HG03565 (cell line): Measurements from ENCODE around the gene NLGN1.

ENCODE experiments used
- ATAC-seq: cut with Tn5 transposase; IDR thresholded peaks from one replicate; pipeline ENCODE4 v1.9.1; 2021; ENCODE audit warnings: mild to moderate bottlenecking, moderate library complexity; ENCODE audit not compliant: unreplicated experiment

Gene NLGN1

DNA sequence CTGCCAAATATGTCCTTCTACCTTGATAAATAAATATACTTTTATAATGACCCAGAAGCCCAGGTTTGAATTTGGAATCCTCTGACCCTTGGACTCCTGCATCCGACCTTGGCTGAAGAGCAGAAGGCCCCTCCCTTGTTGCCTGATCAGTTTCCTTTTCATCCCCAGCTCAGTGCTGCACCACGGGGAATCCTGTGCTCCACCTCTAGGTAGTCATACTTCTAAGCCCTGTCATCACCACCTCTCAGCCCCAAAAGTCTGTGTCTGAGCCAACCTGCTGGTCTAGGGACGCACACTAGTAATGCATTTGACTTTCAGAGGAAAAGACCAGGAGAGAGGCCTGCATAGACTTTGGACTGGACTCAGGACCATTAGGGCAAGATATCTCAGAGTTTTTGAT lies 310.6 kb downstream of the NLGN1 start:
- ATAC-seq = no peak

DNA sequence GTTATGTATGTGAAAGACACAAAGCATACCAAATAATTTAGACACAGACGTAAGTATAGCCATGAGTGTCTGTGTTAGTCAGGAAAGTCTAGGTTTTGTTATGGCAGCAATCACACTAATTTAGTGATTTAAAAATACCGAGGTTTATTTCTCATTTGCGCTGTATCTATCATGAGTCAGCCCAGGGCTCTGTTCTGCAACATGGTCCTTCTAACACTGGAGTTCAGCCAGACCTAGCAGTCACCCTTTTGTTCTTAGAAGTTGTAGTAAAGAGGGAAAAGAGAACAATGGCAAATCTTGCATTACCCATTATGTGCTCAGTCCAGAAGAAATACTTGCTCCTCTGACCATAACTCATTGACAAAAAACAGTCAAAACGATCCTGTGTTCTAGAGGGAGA lies 311.5 kb downstream of the NLGN1 start:
- no peak for ATAC-seq

DNA sequence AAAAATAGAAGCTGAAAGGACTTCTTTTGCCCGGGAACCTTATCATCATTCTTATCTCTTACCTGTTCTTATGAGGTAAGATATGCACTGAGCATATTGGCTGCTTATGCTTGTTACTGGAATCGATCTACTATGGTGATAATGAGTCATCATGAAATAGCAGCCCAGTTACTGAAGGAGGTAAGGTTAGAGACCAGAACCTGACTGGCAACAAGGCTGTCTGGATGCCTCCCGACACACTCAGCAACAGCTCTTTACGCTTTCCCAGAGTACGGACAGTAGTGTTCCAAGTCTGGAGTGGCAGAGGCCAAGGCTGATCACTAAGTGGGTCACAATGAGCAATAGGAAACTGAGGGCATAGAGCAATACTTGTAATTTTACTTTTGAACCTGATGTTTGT lies 314.1 kb downstream of the NLGN1 start:
- ATAC-seq = no peak

DNA sequence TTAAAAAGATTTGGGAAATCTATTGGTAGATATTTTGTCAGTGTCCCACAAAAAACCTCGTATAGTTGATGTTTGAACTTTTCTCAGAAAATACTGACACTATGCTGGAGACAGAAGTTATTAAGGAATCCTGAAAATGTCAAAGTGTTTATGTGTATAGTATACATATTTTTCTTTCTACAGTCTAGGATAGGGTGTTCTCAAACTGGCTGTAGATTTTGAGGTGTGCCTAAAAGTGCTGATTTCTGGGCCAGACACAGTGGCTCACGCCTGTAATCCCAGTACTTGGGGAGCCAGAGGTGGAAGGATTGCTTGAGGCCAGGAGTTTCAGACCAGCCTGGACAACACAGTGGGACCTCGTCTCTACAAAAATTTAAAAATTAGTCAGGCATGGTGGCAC lies 322.0 kb downstream of the NLGN1 start:
- ATAC-seq = no peak

DNA sequence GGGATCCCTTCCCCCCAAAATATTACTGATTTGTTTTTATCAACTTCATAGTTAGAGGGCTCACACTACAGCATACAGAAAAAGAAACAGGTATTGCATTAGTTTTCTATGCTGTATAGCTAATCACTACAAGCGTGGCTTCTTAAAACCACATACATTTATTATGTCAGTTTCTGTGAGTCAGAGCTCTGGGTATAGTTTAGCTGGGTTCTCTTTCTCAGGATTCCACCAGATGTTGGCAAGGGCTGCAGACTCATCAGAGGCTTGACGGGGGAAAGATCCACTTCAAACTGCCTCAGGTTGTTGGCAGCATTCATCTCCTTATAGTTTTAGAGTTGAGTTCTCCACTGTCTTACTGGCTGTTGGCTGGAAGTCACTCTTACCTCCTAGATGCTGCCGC lies 328.0 kb downstream of the NLGN1 start:
- no peak for ATAC-seq

DNA sequence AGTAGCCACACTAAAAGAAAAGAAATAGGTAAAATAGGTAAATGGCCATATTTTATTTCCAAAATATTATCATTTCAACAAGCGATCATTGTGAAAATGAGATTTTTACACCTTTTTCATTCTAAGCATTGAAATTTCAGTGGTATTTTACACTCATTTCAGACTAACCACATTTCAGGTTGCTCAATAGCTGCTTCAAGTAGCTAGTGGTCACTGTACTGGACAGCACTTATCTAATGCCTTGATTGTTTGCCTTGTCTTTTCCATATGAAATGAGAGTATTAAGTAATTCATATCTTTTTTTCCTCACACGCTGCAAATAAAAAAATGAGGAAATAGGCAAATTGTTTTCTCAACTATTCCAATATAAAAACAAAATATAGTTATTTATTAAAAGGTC lies 332.8 kb downstream of the NLGN1 start:
- no peak for ATAC-seq

DNA sequence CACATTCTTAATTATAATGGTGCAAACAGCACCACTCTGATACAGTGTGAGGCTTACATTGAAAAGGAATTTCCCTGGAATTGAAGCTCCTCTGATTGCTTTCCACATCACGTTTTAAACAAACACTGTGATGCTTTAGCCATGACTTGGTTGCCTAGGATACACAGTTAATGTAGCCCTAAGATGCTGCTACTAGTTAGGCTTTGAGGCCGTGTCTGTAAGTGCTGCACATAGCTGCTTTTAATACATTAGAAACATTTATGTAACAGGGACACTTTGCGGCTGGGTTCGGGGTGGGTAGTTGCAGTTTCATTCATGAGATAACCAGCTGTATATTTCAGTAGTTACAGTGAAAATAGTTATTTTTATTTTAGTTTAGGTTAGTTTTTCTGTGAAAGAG lies 334.7 kb downstream of the NLGN1 start:
- no peak for ATAC-seq

DNA sequence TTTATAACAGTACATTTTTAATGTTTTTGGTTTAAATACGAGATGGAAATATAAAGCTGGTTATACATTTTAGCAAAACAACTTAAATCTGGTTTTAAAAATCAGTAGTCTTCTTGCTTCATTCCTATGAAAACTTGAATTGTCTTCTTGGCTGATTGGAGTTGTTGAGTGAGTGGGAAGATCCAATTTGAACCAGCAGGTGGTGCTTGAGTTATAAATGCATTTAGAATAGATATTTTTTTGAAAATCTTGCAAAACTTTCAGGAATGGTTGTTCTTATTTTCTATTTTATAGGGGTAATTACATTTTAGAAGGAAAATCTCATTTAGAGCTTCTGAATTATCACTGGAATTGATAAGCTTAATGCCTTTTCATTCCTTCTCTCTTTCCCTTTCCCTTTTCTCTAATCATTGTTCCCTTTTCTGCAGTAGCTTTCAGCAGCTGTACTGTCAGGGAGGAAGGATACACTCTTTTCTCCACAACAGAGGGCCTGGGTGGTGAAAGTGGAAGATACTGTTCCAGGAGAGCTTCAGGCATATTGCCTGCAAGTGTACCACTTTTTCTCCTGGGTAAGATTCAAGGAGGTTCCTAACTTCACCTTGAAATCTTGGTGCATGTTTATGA lies 335.6 kb downstream of the NLGN1 start:
- no peak for ATAC-seq

DNA sequence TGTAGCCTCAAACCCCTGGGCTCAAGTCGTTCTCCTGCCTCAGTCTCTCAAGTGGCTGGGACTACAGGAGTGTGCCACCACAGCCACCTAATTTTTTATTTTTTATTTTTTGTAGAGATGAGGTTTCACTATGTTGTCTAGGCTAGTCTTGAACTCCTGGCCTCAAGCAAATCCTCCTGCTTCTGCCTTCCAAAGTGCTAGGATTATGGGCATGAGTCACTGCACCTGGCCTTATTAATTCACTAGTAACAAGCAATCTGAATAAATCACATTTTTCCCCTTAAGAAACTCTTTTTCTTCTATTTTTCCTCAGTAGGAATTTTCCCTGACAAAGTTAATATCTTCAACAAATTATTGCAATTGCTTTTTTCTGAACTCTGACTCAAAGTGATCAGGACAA lies 336.9 kb downstream of the NLGN1 start:
- no peak for ATAC-seq

DNA sequence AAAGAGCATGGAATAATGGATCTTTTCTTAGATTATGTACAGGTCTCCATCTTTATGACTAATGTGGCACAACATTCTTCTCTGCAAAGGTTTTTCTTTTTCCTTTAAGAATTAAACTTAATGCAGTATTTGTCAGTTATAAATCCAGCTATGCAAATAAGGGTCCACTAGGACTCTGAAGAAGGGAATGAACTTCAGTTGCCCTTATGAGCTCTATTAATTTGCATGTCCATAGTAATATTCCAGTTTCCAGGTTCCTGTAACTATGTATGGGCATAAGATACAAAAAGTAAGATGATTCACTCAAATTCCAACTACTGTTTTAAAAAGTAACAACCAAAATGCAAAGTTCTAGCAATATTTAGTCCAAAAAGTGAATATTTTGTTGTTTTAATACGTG lies 337.4 kb downstream of the NLGN1 start:
- ATAC-seq = no peak

DNA sequence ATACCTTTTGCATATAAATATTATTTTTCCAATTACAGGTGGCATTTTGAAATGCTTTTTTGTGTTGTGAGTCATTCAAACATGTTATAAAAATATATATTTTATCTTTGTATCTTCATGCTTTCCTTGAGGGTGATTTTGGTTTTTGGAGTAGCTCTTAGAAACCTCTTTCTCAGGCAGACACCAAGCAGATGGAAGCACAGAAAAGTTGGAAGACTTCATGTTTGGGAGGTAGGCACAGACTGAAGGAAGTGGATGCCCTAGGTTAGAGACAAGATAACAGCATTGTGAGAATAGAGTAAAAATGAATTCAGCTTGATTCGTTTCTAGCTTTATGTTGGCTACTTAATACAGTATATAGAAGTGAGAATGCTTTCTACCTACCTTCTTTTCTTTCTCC lies 338.3 kb downstream of the NLGN1 start:
- ATAC-seq = no peak

DNA sequence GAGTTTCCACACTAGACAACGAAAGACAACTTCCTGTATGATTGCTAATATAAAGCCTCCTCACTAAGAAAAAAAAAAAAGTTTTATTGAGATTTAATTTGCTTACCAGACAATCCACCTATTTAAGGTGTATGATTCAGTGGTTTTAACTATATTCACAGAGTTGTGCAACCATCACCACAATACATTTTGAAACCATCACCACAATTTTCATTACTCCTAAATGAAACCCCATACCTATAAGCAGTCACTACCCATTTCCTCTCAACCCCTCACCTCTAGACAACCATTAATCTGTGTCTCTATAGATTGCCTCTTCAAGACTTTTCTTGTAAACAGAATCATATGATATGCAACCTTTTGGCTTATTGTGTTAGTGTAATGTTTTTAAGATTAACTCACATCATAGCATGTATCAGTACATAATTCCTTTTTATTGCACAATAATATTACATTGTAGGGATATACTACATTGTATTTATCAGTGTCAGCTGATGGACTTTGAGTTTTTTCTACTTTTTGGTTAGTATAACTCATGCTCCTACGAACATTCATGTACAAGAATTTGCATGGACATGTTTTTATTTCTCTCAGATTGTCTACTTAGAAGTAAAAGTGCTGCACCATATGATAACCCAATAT lies 339.7 kb downstream of the NLGN1 start:
- ATAC-seq = no peak

DNA sequence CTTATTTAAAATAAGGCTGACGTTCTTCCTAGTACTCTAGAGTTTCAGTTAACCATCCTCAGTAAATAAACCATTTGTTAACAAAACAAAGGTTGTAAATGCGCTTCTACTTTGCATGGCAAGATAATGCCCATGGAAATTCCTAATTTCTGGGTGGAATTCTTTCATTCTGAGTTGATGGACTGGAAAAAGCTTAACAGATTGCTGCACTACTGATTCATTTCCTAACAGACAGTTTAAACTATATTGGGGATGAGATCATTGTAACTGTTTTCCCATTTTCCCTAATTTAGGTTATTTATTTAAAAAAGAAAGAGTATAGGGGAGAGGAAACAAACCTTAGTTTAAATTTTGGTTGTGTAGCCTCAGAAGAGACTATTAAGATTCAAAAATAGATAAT lies 342.2 kb downstream of the NLGN1 start:
- ATAC-seq = no peak

DNA sequence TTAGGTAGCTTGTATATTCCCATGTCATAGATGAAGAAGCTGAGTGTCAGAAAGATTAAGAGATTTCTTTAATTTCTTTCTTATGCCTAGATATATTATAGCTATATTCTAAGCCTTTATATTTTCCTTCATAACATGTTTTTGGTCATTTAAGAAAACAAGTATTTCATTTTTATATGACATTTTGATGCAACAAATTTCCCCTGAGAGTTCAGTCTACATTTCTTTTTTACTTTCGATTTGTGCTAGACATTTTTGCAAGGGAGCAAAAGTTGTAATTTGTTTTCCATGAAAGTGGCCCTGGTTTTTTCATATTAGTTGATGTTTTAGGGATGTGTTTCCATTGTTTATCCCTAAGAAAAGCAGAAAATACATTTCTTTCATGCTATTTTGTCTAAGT lies 344.9 kb downstream of the NLGN1 start:
- ATAC-seq = no peak

DNA sequence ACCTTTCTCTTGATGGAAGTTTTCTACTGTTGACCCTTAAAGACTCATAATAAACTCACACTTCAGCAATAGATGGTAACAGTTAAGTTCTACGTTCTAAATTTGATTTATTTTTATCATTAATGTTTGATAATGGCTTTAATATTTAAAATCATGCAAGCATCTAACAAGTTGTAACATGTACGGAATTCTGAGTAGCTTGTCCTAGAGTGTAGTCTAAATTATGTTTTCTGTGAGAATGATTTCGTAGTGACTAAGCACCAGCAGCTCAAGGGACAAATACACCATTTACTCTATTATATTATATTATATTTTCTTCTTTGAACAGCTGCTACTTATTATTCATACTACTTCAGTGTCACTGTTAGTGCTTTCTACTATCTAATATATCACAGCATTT lies 345.6 kb downstream of the NLGN1 start:
- ATAC-seq = no peak

DNA sequence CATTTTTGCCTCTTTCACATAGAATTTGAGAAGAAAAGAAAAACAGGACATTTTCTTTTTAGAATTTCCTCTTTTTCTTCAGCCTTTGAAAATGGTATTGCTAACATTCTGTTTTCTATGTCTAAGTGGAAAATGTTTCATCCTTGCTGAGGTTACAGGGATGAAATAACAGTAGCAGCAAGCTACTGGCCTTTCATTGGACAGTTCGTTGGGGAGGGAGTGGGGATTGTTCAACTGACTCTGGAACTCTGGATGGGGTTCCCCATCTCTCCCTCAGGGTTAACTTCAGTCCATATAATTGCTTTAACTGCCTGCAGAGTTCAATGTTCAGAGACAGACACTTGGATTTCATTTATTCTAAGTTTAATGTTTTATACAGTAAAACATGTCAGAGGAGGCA lies 346.0 kb downstream of the NLGN1 start:
- ATAC-seq = no peak

DNA sequence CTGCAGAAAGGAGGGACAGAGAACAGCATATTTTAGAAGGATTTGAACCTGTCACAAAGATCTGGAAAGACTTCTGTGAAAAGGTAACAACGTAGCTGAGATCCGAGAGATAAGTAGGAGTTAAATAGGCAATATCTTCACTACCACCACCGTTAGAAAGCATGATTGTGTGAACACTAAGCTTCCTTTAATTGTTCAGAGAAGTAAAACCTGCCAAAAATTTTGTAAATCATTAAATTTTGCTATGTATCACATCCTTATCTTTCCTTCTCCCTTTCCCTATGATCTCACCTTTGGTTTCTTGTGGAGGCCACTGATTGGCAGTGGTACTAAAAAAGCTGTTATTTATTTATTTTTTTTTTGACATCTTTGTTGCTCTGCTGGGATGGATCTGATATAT lies 346.9 kb downstream of the NLGN1 start:
- no peak for ATAC-seq

DNA sequence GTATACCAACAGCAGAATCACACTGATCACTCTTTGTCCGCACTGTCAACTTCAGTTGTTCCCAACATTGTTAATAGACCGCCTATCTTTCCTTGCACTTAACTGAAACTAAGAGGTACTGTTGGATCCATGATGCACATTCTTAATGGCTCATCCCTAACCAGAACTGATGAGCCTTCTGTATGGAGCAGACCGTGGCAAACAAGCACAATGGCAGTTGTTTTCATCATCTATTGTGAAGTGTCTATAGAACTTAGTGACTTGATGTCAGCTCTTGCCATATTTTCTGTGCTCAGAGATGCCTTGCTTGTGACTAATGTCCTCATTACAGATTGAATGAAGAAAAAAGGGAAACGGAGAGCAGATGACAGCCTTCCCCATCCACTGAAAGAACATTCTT lies 347.4 kb downstream of the NLGN1 start:
- no peak for ATAC-seq

DNA sequence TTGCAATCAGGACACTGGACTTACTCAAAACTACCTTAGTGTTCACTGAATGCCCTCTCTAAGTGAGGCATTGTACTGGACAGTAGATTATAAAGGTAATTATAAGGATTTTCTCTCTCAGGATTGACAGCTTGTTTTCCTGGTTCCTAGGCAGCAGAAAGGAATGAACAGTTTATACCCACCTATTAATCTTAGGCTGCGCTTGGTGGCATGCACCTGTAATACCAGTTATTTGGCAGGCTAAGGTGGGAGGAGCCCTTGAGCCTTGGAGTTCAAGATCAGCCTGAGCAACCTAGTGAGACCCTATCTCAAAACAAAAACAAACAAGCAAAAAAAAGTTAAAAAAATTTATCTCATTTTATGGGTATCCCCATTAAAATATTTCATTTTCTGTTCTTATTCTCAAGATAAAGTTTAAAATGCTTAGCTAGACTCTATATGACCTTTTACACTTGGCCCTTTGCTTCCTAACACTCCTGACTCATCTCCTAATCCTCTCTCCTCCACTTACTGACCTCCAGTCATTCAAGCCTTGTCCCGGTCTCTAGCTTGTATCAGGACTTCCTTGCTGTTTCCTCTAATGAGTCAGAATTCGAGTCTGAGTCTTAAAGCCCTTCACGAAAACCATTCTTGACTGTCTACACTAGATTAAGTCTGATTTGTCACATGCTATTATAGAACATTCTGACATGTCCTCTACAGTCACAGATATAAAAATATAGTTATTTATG lies 348.6 kb downstream of the NLGN1 start:
- ATAC-seq = no peak

DNA sequence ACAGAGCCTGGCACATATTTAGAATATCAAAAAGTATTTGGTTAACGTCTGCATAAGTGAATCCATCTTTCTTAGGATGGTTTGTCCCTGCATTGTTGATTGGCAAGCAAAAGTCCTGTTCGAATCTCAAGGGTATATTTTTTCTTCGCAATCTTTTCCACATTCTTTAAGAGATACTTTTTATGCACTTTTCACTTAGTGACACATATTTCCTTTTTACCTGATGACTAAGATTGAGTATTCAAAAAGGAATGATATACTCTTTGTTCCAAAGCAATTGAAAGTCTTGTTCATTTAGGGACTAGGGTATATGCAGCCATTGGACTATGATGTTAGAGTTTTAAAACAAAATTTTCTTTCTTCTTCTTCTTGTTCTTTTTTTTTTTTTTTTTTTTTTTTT lies 349.9 kb downstream of the NLGN1 start:
- no peak for ATAC-seq

DNA sequence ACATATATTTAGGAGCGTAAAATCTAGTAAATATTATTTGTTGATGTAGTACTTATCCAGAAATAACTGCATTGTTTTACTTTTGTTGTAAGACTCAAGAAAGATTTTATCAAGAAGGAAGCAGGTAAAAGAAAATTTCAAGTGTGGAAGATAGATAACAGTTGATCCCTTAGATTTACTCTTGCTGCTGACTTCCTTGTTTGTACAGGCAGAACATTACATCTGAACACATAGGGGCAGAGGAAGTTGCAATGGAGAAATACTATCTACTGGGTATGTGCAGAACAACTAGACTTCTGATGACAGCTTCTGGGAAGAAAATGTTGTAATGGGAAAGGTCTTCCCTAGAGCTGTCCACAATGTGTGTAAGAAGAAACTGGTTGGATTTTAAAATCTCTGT lies 350.6 kb downstream of the NLGN1 start:
- no peak for ATAC-seq

DNA sequence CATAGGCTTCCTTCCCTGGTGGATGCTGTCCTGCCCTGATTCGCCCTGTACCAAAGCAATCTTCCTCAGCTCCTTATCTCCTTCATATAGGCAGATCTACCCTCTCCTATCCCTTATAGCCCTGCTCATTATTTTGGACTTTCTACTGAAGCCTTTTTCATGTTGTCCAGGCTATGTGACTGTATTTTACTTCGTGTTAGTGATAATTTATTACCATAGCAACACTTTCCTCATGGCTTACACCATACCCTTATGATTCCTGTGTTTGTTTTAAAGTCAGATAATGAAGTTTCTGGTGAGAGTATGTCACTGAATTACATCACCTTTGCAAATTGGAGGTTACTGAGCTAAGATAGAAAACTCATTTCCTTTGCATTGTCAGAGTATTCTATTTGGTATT lies 352.6 kb downstream of the NLGN1 start:
- no peak for ATAC-seq

DNA sequence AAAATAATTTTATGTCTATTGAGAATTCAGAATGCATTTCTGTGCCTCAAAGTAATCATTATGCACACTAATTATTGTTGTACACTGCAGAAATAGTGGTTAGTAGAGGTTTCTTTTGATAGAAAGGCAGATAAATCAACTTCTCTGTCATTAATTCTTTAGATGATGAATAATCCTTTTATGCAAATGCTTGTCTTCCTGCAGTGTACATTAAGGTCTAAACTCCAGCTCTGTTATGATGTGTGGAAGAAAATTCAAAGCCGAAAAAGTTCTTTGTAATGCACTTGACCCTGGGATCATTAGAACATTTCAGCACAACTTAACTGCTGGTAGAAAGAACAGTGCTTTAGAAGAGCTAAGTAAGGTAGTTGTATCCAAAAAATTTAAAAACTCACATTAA lies 353.0 kb downstream of the NLGN1 start:
- ATAC-seq = no peak
